ENCODE data around the gene ZSCAN9.
A peak's percentile ranks its signal among the peaks of the same experiment; 100 is the strongest.

The ZSCAN9 gene

GRCh38 chr6:28266962-28267694 is 42.1 kb downstream of the ZSCAN9 start, which contains the start of gene ZSCAN26:
ZSCAN26 (plus strand) TSS chr6:28267143; CDS start chr6:28271920, 4,777 bp downstream.
- DNase-seq (ENCODE audit: low read depth, low spot score) = peak; percentile 87

GRCh38 chr6:28267695-28268059 is 42.6 kb downstream of the ZSCAN9 start:
- no peak for DNase-seq (ENCODE audit: low read depth, low spot score)

- no peak for DNase-seq (ENCODE audit: low read depth, low spot score)
Observed at GRCh38 chr6:28269492-28269891, 44.4 kb downstream of the ZSCAN9 start.

DNA sequence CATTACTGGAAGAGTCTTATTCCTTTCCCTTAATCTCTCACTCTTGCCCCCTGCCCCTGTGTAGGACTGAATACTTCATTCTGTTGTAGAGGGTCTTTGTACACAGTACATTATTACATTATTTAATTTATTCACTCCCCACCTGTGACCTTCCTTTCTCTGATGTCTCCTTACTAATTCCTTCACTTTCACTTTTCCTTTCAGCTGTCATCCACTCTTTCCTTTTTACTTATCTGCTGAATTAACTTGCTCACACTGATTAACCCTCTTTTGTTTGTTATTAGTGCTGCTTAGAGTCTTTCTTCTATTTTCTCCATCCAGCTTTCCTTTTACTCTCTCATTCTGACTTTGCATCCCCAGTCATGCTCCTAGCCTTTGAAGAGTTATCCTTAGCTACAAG is 49.8 kb downstream of the ZSCAN9 start:
- no peak for DNase-seq (ENCODE audit: low read depth, low spot score)

DNA sequence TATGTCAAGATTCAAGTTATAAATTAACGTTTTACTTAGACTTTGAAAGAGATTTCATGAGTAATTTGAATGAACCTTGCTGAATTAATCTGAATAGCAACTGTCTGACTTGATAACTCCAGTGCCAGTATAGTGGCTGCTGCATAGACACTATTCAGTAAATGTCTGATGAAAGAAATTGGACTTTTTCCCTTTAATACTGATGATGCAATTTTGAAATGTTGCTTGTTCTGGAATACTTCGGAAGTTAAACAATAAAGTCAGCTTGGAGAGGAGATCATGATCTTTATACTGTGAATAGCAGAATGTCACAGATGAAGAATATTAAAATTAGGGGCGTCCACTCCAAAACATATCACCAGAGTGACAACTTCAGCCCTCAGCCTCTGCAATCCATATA is 52.7 kb downstream of the ZSCAN9 start:
- no peak for DNase-seq (ENCODE audit: low read depth, low spot score)

DNA sequence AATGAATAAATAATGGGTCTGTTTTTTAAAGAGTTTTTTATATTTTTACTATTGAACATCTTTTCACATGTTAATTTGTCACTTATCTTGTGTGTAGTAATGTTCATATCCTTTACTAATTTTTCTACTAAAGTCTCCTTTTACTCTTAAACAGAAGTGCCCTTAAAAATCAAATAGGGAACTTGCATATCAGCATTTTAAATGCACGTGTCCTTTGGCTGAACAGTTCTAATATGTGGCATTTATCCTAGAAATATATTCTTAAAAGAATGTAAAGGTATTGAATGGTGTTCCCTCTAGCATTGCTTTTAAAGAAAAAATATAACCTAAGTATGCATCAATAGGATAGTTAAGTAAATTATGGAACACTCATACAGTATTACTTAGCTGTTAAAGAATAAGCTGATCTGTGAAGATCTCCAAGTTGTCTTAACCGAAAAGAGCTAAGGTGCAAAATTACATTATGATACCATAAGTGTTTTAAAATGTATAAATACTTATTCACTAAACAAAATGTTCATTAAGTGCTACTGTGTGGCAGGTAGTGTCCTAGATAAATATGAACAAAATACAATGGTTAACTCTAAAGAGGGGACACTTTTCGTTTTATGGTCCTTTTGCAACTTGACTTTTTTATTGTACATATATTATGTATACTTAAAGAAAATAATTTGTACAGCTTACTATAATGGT is 55.7 kb downstream of the ZSCAN9 start:
- no peak for DNase-seq (ENCODE audit: low read depth, low spot score)

DNA sequence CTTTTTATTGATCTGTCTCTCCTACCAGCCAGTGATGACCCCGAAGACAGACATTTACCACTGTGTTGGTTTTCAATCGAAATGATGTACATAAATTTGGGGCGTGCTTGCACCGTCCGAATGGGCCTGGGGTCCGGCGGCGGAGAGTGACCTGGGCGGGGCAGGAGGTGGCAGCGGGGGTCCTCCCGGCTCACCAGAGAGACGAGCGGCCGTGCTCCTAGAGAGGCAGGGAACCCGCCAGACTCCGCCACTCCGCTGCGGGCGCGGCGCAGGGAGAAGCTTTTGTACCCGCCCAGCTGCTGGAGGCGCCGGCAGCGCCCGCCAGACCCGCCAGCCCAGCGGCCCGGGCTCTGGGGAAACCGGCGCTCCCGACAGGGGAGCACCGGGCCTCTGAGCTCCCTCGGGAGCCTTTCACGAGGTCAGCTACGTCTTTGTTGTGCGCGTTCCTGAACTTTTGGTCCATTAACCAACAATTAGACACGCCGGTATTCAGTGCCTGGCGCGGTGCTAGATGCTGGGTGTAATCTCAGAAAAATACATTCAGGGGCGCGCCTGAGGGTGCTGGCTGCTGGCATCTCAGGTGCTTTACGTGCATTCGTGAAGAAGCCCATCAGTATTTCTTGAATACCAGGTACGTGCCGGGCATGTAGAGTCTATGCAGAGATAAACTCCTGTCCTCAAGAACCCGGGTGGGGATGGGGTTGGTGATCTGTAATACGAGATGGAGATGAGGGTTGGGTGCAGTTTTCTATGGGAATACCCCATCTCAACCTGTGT is 56.4 kb downstream of the ZSCAN9 start, which contains the start of gene PGBD1:
PGBD1 (plus strand) TSS at position 285 of the 777 bp plus-strand sequence. CDS start 2,242 bp downstream, outside the sequence.
- peak; percentile 40 for DNase-seq (ENCODE audit: low read depth, low spot score)

GRCh38 chr6:28282926-28283325 is 57.9 kb downstream of the ZSCAN9 start:
- no peak for DNase-seq (ENCODE audit: low read depth, low spot score)
